ENCODE measurements around the gene SLAMF1.
"Not testable (repeated sequence)": the region's sequence is repeated elsewhere in the genome, so short reads cannot be mapped to it uniquely, and the experiment has no call there.

The SLAMF1 gene

GRCh38 chr1:160665330-160666078 is 18.7 kb upstream of the SLAMF1 start:
- no peak for DNase-seq (ENCODE audit: low spot score)

- no peak for DNase-seq (ENCODE audit: low spot score)
These were observed 17.8 kb upstream of the SLAMF1 start for GRCh38 chr1:160664573-160665051.

- no peak for DNase-seq (ENCODE audit: low spot score)
These were observed 16.1 kb upstream of the SLAMF1 start for GRCh38 chr1:160662910-160663309.

- no peak for DNase-seq (ENCODE audit: low spot score)
These were observed 12.7 kb upstream of the SLAMF1 start for GRCh38 chr1:160659566-160659965.

GRCh38 chr1:160658814-160659193 is 12.0 kb upstream of the SLAMF1 start:
- no peak for DNase-seq (ENCODE audit: low spot score)

GRCh38 chr1:160658162-160658813 is 11.4 kb upstream of the SLAMF1 start:
- DNase-seq (ENCODE audit: low spot score) = no peak

- no peak for DNase-seq (ENCODE audit: low spot score)
These were observed 10.5 kb upstream of the SLAMF1 start for GRCh38 chr1:160657250-160657781.

GRCh38 chr1:160656737-160657136 is 9.9 kb upstream of the SLAMF1 start:
- DNase-seq (ENCODE audit: low spot score) = no peak

- DNase-seq (ENCODE audit: low spot score) = no peak
These were observed 6.8 kb upstream of the SLAMF1 start for GRCh38 chr1:160653620-160654016.

- no peak for DNase-seq (ENCODE audit: low spot score)
These were observed 6.2 kb upstream of the SLAMF1 start for GRCh38 chr1:160652924-160653619.

GRCh38 chr1:160652065-160652641 is 5.3 kb upstream of the SLAMF1 start:
- DNase-seq (ENCODE audit: low spot score) = not testable (repeated sequence)

GRCh38 chr1:160651433-160652064 is 4.7 kb upstream of the SLAMF1 start:
- no peak for DNase-seq (ENCODE audit: low spot score)

GRCh38 chr1:160647329-160647720 is 481 bp upstream of the SLAMF1 start:
- DNase-seq (ENCODE audit: low spot score) = no peak

- DNase-seq (ENCODE audit: low spot score) = no peak
These were observed 664 bp downstream of the SLAMF1 start for GRCh38 chr1:160646180-160646579.

GRCh38 chr1:160645386-160646130 is 1.3 kb downstream of the SLAMF1 start:
- DNase-seq (ENCODE audit: low spot score) = no peak

- no peak for DNase-seq (ENCODE audit: low spot score)
These were observed 2.4 kb downstream of the SLAMF1 start for GRCh38 chr1:160644399-160644798.

- DNase-seq (ENCODE audit: low spot score) = no peak
These were observed 3.7 kb downstream of the SLAMF1 start for GRCh38 chr1:160643138-160643537.

GRCh38 chr1:160642281-160642644 is 4.6 kb downstream of the SLAMF1 start:
- no peak for DNase-seq (ENCODE audit: low spot score)

GRCh38 chr1:160641323-160642280 is 5.2 kb downstream of the SLAMF1 start:
- DNase-seq (ENCODE audit: low spot score) = no peak

Data from AG08395 (cell line).